Type B pancreatic cell (in vitro differentiated cells): Measurements from ENCODE around the gene STX5. TPM values are rescaled to one million over a fixed set of nuclear protein-coding genes. Genes with fewer than 3 reads are reported as not detected.
A peak's percentile ranks its signal among the peaks of the same experiment; 100 is the strongest.
"Not testable (repeated sequence)": the region's sequence is repeated elsewhere in the genome, so short reads cannot be mapped to it uniquely, and the experiment has no call there.

ENCODE experiments used
- DNase-seq: peaks from one replicate; pipeline ENCODE4 v3.0.0; 2021; ENCODE audit warnings: mixed read lengths; ENCODE audit not compliant: unreplicated experiment; ENCODE audit errors: extremely low spot score
- H3K27ac Mint-ChIP-seq: 2 replicates; pipeline ENCODE4 v1.8.0; 2021; ENCODE audit warnings: mild to moderate bottlenecking, mixed read lengths
- H3K27me3 Mint-ChIP-seq: 2 replicates; pipeline ENCODE4 v1.8.0; 2021; ENCODE audit warnings: mixed read lengths
- H3K36me3 Mint-ChIP-seq: 2 replicates; pipeline ENCODE4 v1.8.0; 2021; ENCODE audit warnings: mixed read lengths
- H3K4me1 Mint-ChIP-seq: one replicate; pipeline ENCODE4 v1.8.0; 2021; ENCODE audit warnings: mixed read lengths; ENCODE audit not compliant: unreplicated experiment
- H3K4me3 Mint-ChIP-seq: 2 replicates; pipeline ENCODE4 v1.8.0; 2021; ENCODE audit warnings: mild to moderate bottlenecking, mixed read lengths
- H3K9me3 Mint-ChIP-seq: 2 replicates; pipeline ENCODE4 v1.8.0; 2021; ENCODE audit warnings: mixed read lengths
- total RNA-seq: library from RNA; stranded (reverse); gene quantifications from 2 replicates; pipeline ENCODE4 v1.2.1, GENCODE V29; 2021; ENCODE audit warnings: low replicate concordance
- TF ChIP-seq, protein P1 (sequence below): fragments of 200-600 bp; sonication (generic); conservative IDR thresholded peaks from 2 replicates; pipeline ENCODE4 v1.5.0; 2021; ENCODE audit warnings: antibody characterized with exemption, mild to moderate bottlenecking

STX5 gene
- total RNA-seq, 1 donor from 2014 or later, result 42.4 TPM

DNA sequence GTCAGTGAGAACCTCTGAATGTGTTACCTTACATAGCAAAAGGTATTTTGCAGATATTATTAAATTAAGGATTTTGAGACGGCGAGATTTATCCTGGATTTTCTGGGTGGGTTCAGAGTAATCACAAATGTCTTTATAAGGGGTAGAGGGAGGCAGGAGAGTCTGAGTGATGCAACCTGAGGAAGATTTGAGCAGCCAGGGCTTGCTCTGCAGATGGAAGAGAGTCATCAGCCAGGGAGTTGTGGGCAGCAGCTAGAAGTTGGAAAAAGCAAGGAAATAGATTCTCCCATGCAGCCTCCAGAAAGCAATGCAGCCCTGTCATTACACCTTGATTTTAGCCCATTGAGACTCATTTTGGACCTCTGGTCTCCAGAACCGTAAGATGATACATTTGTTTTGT, 11.6 kb upstream of the STX5 start:
- no peaks in the 10 kb centered on the region for H3K36me3 Mint-ChIP-seq
- no peaks in the 10 kb centered on the region for H3K27me3 Mint-ChIP-seq
- peaks cover 21% of the 10 kb centered on the region for H3K4me1 Mint-ChIP-seq
- H3K9me3 Mint-ChIP-seq, result no peaks in the 10 kb centered on the region
- no peak overlapping the region for H3K4me3 Mint-ChIP-seq
- TF ChIP-seq, protein P1, sequence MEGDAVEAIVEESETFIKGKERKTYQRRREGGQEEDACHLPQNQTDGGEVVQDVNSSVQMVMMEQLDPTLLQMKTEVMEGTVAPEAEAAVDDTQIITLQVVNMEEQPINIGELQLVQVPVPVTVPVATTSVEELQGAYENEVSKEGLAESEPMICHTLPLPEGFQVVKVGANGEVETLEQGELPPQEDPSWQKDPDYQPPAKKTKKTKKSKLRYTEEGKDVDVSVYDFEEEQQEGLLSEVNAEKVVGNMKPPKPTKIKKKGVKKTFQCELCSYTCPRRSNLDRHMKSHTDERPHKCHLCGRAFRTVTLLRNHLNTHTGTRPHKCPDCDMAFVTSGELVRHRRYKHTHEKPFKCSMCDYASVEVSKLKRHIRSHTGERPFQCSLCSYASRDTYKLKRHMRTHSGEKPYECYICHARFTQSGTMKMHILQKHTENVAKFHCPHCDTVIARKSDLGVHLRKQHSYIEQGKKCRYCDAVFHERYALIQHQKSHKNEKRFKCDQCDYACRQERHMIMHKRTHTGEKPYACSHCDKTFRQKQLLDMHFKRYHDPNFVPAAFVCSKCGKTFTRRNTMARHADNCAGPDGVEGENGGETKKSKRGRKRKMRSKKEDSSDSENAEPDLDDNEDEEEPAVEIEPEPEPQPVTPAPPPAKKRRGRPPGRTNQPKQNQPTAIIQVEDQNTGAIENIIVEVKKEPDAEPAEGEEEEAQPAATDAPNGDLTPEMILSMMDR, result no peak
- no peak for DNase-seq
- H3K27ac Mint-ChIP-seq, result no peak overlapping the region

DNA sequence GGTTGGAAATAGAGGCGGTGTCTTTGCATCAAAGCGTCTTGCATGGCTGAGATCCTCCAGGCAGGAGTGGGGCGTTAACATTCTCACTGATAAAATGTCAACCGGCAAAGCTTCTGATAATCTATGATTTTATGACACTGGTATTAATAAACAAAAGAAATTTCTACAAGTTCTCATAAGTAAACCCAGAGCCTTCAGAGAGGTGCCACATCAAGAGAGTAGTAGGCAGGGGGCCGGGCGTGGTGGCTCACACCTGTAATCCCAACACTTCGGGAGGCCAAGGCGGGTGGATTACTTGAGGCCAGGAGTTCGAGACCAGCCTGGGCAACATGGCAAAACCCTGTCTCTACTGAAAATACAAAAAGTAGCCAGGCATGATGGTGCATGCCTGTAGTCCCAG, 11.0 kb upstream of the STX5 start:
- not testable (repeated sequence) for H3K27ac Mint-ChIP-seq, H3K27me3 Mint-ChIP-seq, DNase-seq, H3K9me3 Mint-ChIP-seq, H3K4me3 Mint-ChIP-seq, H3K36me3 Mint-ChIP-seq
- H3K4me1 Mint-ChIP-seq, result peaks cover 21% of the 10 kb centered on the region

DNA sequence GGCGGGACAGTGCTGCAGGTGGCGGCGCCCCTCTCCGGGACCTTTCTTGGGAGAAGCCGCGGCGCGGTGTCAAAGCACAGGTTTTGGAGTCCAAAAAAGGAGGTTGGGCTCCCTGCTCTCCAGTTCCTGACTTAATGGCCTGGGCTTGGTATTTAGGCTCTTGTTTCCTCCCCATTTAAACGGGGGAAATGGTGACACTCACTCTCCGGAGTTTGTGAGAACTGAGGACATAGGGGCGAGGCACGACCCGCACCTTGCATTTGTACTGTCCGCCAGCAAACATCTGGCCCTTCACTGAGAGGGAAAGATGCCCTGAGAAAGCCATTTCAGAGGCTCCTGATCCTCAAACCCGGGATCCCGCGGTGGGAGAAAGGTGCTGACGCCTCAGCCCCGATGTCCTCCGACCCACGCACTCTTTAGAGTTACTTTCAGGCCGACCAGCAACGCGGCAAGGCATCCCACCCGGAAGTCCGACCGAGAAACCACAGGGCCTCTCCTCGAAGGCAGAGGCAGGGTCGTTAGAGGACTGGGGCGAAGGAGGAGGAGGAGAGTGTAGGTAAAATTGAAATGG, 10.4 kb upstream of the STX5 start:
- TF ChIP-seq, protein P1, result no peak
- Mint-ChIP-seq H3K4me3 (no peak overlapping the region), H3K4me1 (peaks cover 21% of the 10 kb centered on the region), H3K36me3 (peaks cover 4% of the 10 kb centered on the region), H3K27me3 (no peaks in the 10 kb centered on the region), H3K9me3 (no peaks in the 10 kb centered on the region), H3K27ac (no peak overlapping the region)
- no peak for DNase-seq

DNA sequence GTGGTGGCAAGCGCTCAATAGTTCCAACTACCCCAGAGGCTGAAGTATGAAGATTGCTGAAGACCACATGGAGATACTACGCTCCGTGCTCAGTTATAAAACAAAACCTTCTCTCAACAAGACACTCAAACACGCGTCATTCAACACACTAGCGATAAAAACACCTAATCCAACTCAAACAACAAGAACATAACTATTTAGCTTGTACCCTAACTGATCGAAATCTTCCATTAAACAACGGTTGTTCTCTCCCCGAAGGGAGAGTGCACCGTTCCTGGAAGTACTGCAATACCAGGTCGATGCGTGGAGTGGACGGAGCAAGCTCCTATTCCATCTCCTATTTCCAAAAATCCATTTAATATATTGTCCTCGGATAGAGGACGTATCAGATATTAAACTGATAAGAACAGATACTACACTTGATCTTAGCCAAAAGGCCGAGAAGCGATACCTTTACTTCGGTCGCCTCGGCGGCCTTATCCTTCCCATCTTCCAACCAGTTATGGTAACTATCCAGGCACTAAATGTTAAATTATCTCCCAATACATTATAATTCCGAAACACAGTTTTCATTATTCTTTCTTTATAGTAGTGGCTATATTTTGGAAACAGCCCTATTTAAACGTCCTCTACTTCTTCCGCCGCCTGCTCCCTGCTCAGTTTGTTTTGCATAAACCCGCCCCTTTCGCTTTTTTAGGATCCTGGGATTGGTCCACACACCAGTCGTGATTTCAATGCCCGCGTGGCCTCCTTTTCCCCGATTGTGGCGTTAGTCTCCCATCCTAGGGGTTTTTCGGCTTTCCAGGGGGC, 9.7 kb upstream of the STX5 start:
- DNase-seq, result peak; percentile 85
- TF ChIP-seq, protein P1, result no peak
- H3K4me3 Mint-ChIP-seq, result no peak overlapping the region
- H3K27me3 Mint-ChIP-seq, result no peaks in the 10 kb centered on the region
- H3K27ac Mint-ChIP-seq, result no peak overlapping the region
- peaks cover 21% of the 10 kb centered on the region for H3K4me1 Mint-ChIP-seq
- peaks cover 4% of the 10 kb centered on the region for H3K36me3 Mint-ChIP-seq
- H3K9me3 Mint-ChIP-seq, result no peaks in the 10 kb centered on the region

DNA sequence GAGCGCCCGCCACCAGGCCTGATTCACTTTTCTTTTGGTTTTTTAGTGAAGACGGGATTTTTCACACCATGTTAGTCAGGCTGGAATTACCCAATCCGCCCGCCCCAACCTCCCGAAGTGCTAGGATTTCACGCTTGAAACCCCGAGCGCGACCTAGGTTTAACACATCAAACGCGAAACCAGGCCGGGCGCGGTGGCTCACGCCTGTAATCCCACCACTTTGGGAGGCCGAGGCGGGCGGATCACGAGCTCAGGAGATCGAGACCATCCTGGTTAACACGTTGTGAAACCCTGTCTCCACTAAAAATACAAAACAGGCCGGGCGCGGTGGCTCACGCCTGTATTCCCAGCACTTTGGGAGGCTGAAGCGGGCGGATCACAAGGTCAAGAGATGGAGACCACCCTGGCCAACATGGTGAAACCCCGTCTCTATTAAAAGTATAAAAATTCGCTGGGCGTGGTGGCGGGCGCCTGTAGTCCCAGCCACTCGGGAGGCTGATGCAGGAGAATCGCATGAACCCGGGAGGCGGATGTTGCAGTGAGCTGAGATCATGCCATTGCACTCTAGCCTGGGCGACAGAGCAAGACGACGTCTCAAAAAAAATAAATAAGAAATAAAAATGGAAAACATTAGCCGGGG, 9.0 kb upstream of the STX5 start:
- peak; percentile 76 for DNase-seq
- H3K27me3 Mint-ChIP-seq, H3K9me3 Mint-ChIP-seq, H3K4me3 Mint-ChIP-seq, H3K27ac Mint-ChIP-seq, H3K36me3 Mint-ChIP-seq: not testable (repeated sequence)
- H3K4me1 Mint-ChIP-seq, result peaks cover 21% of the 10 kb centered on the region

DNA sequence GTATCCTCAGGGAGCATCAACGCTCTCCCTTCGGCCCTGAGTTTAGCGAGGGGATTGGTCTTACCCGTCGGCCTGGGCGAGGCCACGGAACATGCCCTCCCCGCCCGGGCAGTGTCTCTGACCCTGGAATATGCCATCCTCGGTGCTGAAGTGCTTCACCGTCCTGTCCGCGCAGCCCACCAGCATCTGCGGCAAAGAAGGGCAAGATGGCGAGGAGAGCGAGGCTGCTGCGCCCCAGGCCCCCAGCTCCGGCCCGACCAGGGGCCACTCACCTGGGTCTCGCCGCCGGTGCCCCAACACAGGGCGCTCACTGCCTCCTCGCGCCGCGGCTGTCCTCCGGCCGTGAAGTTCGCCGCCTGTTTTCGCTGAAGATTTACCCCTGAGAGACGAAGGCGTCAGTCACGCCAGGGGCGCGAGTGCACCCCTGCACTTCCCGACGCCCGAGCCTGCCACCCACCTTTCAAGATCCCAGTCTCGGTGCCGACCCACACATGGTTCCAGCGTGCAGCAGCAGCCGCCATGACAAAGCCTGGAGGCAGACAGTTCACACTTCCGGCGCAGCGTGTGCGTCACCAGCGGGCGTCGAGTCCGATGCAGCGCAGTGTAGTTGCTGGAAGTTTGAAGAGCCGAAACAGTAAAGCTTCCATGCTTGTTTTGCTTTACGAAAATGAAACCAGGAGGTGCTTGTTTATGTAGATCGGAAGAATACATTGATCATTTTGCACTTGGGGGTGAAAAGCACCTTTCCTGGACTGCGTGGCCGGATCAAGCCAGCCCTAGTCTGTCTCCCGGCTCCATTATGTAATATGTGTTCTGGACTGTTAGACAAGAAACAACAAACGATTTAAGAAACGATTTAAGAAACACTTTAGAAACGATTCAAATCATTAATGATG, 7.4 kb upstream of the STX5 start, which contains the start of gene WDR74:
Gene WDR74 (minus strand): TSS at position 541 of the 896 bp plus-strand sequence. CDS start 20 bp downstream, at position 521.
- DNase-seq, result peak; percentile 83
- H3K27me3 Mint-ChIP-seq, result no peaks in the 10 kb centered on the region
- peaks cover 7% of the 10 kb centered on the region for H3K36me3 Mint-ChIP-seq
- TF ChIP-seq, protein P1, result no peak
- no peak within 1 kb of the TSS for H3K27ac Mint-ChIP-seq
- H3K4me3 Mint-ChIP-seq, result no peak within 1 kb of the TSS
- H3K4me1 Mint-ChIP-seq, result peaks cover 21% of the 10 kb centered on the region
- H3K9me3 Mint-ChIP-seq, result no peaks in the 10 kb centered on the region
